ENCODE data around the gene MTHFD1L. TPM values are rescaled to one million over a fixed set of nuclear protein-coding genes. Genes with fewer than 3 reads are reported as not detected.
"Not testable (repeated sequence)": the region's sequence is repeated elsewhere in the genome, so short reads cannot be mapped to it uniquely, and the experiment has no call there.

Gene MTHFD1L
- total and polyA plus RNA-seq, 2 of the 8 experiments (the other 6 are each of a cell fraction or from before 2014, with no cell fraction given): 29.2 to 105 TPM

- H4K5ac ChIP-seq (ENCODE audit: insufficient read length, low read depth, low read length); H3K4me3 ChIP-seq (ENCODE audit: extremely low read depth in 1 of 4, insufficient read depth in 2 of 4, low read depth in 3 of 4, low read length in 4 of 4); H2AFZ ChIP-seq (ENCODE audit: low read length); DNase-seq (ENCODE audit: low read depth in 1 of 2, low spot score in 2 of 2); H4K91ac ChIP-seq (replicated peaks; ENCODE audit: insufficient read length, low read length); FAIRE-seq; H3K27ac ChIP-seq (ENCODE audit: low read depth, low read length); CTCF ChIA-PET (ENCODE audit: partially characterized antibody); H3K79me1 ChIP-seq (ENCODE audit: low read depth, low read length); H3K27me3 ChIP-seq (replicated peaks in 1 of 4; ENCODE audit: control insufficient read depth in 3 of 4, extremely low read depth in 1 of 4, insufficient read depth in 3 of 4, low read length in 3 of 4); H4K8ac ChIP-seq (ENCODE audit: extremely low read depth, insufficient read depth, low read length); H3K18ac ChIP-seq (ENCODE audit: extremely low read depth, low read length); H2BK5ac ChIP-seq (ENCODE audit: low read depth, low read length); H4K20me1 ChIP-seq (replicated peaks in 1 of 2; ENCODE audit: control insufficient read depth in 1 of 2, insufficient read depth in 2 of 2, low read length in 2 of 2); H3K56ac ChIP-seq (replicated peaks; ENCODE audit: insufficient read length, low read depth, low read length); H3K23ac ChIP-seq (ENCODE audit: insufficient read length); H3K23me2 ChIP-seq (ENCODE audit: low read depth, low read length); H2BK20ac ChIP-seq (ENCODE audit: low read length); H3K9me3 ChIP-seq (ENCODE audit: insufficient read depth in 2 of 2, low read depth in 1 of 2, low read length in 1 of 2); H2AK5ac ChIP-seq (ENCODE audit: low read depth, low read length); H3K36me3 ChIP-seq (ENCODE audit: control insufficient read depth in 2 of 4, insufficient read depth in 4 of 4, low read length in 3 of 4); POLR2A ChIA-PET (ENCODE audit: partially characterized antibody); H3K9ac ChIP-seq (replicated peaks in 1 of 4; ENCODE audit: extremely low read depth in 1 of 4, low read depth in 3 of 4, low read length in 3 of 4); H3K14ac ChIP-seq (ENCODE audit: insufficient read length); H3K4me2 ChIP-seq (ENCODE audit: insufficient read depth in 1 of 2, low read depth in 2 of 2, low read length in 2 of 2); H3K4ac ChIP-seq (replicated peaks; ENCODE audit: insufficient read length, low read depth, low read length); H2BK12ac ChIP-seq (ENCODE audit: low read depth, low read length); H2BK15ac ChIP-seq (ENCODE audit: low read length); H2BK120ac ChIP-seq (replicated peaks; ENCODE audit: low read depth, low read length); H3K79me2 ChIP-seq (ENCODE audit: control insufficient read depth in 1 of 2, insufficient read depth in 2 of 2, low read length in 2 of 2): not testable (repeated sequence)
- WGBS, 2 experiments (ENCODE audit: extremely low coverage in 1 of 2, insufficient coverage in 1 of 2, insufficient read length in 1 of 2, insufficient replicate concordance in 2 of 2, low coverage in 1 of 2, low lambda C conversion rate in 2 of 2, missing lambda C conversion rate in 1 of 2): 89% methylated on average over 5 of the region's 6 CpGs; no CpG with 5 or more reads in 1 of the 2 experiments
- H3K4me1 ChIP-seq (replicated peaks in 1 of 4; ENCODE audit: control insufficient read depth in 3 of 4, insufficient read depth in 4 of 4, low read length in 3 of 4): peaks cover 8 to 18% (median 12%) of the 10 kb centered on the region in 4 experiments
Measured at GRCh38 chr6:151042911-151043330, 177.4 kb downstream of the MTHFD1L start.

Measured in H1 (cell line).